ENCODE data around the gene MC1R. TPM values are rescaled to one million over a fixed set of nuclear protein-coding genes. Genes with fewer than 3 reads are reported as not detected.

The MC1R gene
- total RNA-seq, 1 donor from 2014 or later = 7.5 TPM

- Mint-ChIP-seq H3K4me1 (peaks cover 13% of the 10 kb centered on the region), H3K9me3 (no peaks in the 10 kb centered on the region), H3K27me3 (ENCODE audit: low read depth) (no peaks in the 10 kb centered on the region), H3K36me3 (peaks cover 30% of the 10 kb centered on the region), H3K27ac (no peak overlapping the region), H3K4me3 (no peak overlapping the region)
- no peak for DNase-seq (ENCODE audit: low spot score in 2 of 2, unreplicated experiment in 2 of 2)
- TF ChIP-seq CTCF (IDR thresholded peaks at IDR 0.05; ENCODE audit: unreplicated experiment) = no peak
Measured at GRCh38 chr16:89884041-89884421, 34.6 kb upstream of the MC1R start.

- Mint-ChIP-seq H3K4me3 (no peak overlapping the region), H3K9me3 (no peaks in the 10 kb centered on the region), H3K4me1 (peaks cover 7% of the 10 kb centered on the region), H3K36me3 (peaks cover 36% of the 10 kb centered on the region), H3K27me3 (ENCODE audit: low read depth) (no peaks in the 10 kb centered on the region), H3K27ac (no peak overlapping the region)
- DNase-seq (ENCODE audit: low spot score in 2 of 2, unreplicated experiment in 2 of 2) = no peak
- no peak for TF ChIP-seq CTCF (IDR thresholded peaks at IDR 0.05; ENCODE audit: unreplicated experiment)
Measured at GRCh38 chr16:89887243-89887642, 31.4 kb upstream of the MC1R start.

GRCh38 chr16:89890200-89890599 is 28.5 kb upstream of the MC1R start:
- Mint-ChIP-seq H3K27ac (no peak overlapping the region), H3K4me1 (no peaks in the 10 kb centered on the region), H3K4me3 (no peak overlapping the region), H3K9me3 (no peaks in the 10 kb centered on the region), H3K27me3 (ENCODE audit: low read depth) (no peaks in the 10 kb centered on the region), H3K36me3 (peaks cover 27% of the 10 kb centered on the region)
- TF ChIP-seq CTCF (IDR thresholded peaks at IDR 0.05; ENCODE audit: unreplicated experiment) = no peak
- no peak for DNase-seq (ENCODE audit: low spot score in 2 of 2, unreplicated experiment in 2 of 2)

GRCh38 chr16:89890886-89891657 is 27.6 kb upstream of the MC1R start:
- TF ChIP-seq CTCF (IDR thresholded peaks at IDR 0.05; ENCODE audit: unreplicated experiment) = no peak
- Mint-ChIP-seq H3K4me3 (no peak overlapping the region), H3K9me3 (no peaks in the 10 kb centered on the region), H3K27ac (no peak overlapping the region), H3K27me3 (ENCODE audit: low read depth) (no peaks in the 10 kb centered on the region), H3K36me3 (peaks cover 26% of the 10 kb centered on the region), H3K4me1 (no peaks in the 10 kb centered on the region)
- DNase-seq (ENCODE audit: low spot score in 2 of 2, unreplicated experiment in 2 of 2) = no peak

- Mint-ChIP-seq H3K4me3 (no peak overlapping the region), H3K36me3 (peaks cover 24% of the 10 kb centered on the region), H3K27ac (no peak overlapping the region), H3K27me3 (ENCODE audit: low read depth) (no peaks in the 10 kb centered on the region), H3K9me3 (no peaks in the 10 kb centered on the region), H3K4me1 (no peaks in the 10 kb centered on the region)
- DNase-seq (ENCODE audit: low spot score in 2 of 2, unreplicated experiment in 2 of 2) = no peak
- TF ChIP-seq CTCF (IDR thresholded peaks at IDR 0.05; ENCODE audit: unreplicated experiment) = no peak
Measured at GRCh38 chr16:89892055-89892630, 26.5 kb upstream of the MC1R start.
